Naive B cell (primary cell): ENCODE results near the gene SERPINA1. TPM values are rescaled to one million over a fixed set of nuclear protein-coding genes. Genes with fewer than 3 reads are reported as not detected.
"Not testable (repeated sequence)": the region's sequence is repeated elsewhere in the genome, so short reads cannot be mapped to it uniquely, and the experiment has no call there.

Experiments used
- ATAC-seq, 2 donors: fragments of 150-1000 bp; cut with Tn5 transposase; 2 replicates each; pipeline ENCODE4 v1.10.0; 2021; ENCODE audit warnings: low read depth in 2 of 2, mild to moderate bottlenecking in 2 of 2, moderate library complexity in 2 of 2
- DNase-seq: peaks from one replicate; pipeline ENCODE4 v3.0.0; 2022
- H3K27ac Mint-ChIP-seq, 6 donors: one replicate each; pipeline ENCODE4 v1.8.0; 2020 to 2022; ENCODE audit warnings: mild to moderate bottlenecking in 6 of 6, mixed read lengths in 6 of 6, moderate library complexity in 5 of 6, inconsistent platforms in 2 of 6
- H3K27me3 Mint-ChIP-seq, 3 donors: one replicate each; pipeline ENCODE4 v1.8.0; 2021 to 2022; ENCODE audit warnings: mixed read lengths in 3 of 3, mild to moderate bottlenecking in 1 of 3
- H3K36me3 Mint-ChIP-seq, 2 donors: one replicate each; pipeline ENCODE4 v1.8.0; 2020 to 2022; ENCODE audit warnings: mixed read lengths in 2 of 2, inconsistent platforms in 1 of 2, mild to moderate bottlenecking in 1 of 2
- H3K4me1 Mint-ChIP-seq, 3 donors: one replicate each; pipeline ENCODE4 v1.8.0; 2020 to 2022; ENCODE audit warnings: mixed read lengths in 3 of 3, inconsistent platforms in 1 of 3, mild to moderate bottlenecking in 1 of 3, moderate library complexity in 1 of 3
- H3K4me3 Mint-ChIP-seq, 8 donors: one replicate each; pipeline ENCODE4 v1.8.0; 2020 to 2022; ENCODE audit warnings: mild to moderate bottlenecking in 8 of 8, mixed read lengths in 8 of 8, moderate library complexity in 8 of 8, inconsistent platforms in 2 of 8
- H3K9me3 Mint-ChIP-seq, 7 donors: one replicate each; pipeline ENCODE4 v1.8.0; 2020 to 2022; ENCODE audit warnings: mixed read lengths in 7 of 7, mild to moderate bottlenecking in 5 of 7, inconsistent platforms in 2 of 7, moderate library complexity in 1 of 7
- polyA plus RNA-seq, 6 donors: library from polyadenylated mRNA; unstranded; fragments of 300-500 nt; fragmentation: Illumina TruSeq; gene quantifications; one replicate each; pipeline ENCODE4 v1.2.3, GENCODE V29; 2021; ENCODE audit warnings: low read depth in 6 of 6

The SERPINA1 gene
- polyA plus RNA-seq, 6 donors from 2014 or later = 0.20 to 9.5 (median 2.1) TPM

DNA sequence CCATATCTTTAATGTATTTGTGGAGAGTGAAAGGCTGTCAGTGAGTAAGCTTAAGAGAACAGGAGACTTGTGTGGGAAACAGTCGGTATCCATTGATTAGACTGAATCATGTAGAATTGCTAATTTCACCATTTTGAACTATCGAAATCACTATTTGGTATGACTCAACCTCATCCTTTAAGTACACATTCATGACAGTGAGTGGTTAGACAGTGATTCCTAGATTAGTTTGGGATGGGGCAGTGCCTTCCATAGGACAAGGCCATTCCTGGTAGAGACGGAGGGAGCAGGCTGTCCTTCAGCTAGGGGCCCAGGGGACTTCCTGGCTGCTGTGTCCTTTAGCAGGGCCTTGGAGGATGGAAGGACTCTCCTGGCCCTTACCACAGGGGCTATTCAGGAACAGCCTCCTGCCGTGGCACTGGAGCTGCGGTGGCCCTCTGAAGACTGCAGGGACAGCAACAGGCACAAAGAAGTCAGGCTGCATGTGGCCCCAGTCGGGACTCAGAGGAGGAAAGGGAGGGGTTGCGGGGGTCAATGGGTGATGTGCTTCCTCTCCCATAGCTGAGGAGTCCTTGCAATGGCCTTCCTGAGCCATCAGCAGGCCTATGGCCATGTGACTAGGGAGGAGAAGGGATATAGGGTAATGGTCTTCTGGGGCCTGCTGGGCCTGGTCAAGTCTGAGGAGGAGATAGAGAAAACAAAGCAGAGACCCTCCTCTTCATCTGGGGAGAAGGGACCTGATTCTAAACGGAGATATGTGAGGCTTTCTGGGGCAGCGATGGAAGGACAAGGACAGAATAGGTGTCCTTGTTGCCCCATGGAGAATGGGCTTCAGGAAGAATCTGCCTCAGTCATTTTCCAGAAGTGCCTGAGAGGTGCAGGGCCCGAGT lies 11.2 kb downstream of the SERPINA1 start:
- H3K9me3 Mint-ChIP-seq = peaks cover 0 to 1% (median 0%) of the 10 kb centered on the region in 7 donors
- no peaks in the 10 kb centered on the region for H3K4me1 Mint-ChIP-seq
- DNase-seq = no peak
- H3K27ac Mint-ChIP-seq = no peak overlapping the region
- peaks cover 0 to 19% (median 6%) of the 10 kb centered on the region in 3 donors for H3K27me3 Mint-ChIP-seq
- H3K36me3 Mint-ChIP-seq = no peaks in the 10 kb centered on the region
- no peak for ATAC-seq
- no peak overlapping the region for H3K4me3 Mint-ChIP-seq

DNA sequence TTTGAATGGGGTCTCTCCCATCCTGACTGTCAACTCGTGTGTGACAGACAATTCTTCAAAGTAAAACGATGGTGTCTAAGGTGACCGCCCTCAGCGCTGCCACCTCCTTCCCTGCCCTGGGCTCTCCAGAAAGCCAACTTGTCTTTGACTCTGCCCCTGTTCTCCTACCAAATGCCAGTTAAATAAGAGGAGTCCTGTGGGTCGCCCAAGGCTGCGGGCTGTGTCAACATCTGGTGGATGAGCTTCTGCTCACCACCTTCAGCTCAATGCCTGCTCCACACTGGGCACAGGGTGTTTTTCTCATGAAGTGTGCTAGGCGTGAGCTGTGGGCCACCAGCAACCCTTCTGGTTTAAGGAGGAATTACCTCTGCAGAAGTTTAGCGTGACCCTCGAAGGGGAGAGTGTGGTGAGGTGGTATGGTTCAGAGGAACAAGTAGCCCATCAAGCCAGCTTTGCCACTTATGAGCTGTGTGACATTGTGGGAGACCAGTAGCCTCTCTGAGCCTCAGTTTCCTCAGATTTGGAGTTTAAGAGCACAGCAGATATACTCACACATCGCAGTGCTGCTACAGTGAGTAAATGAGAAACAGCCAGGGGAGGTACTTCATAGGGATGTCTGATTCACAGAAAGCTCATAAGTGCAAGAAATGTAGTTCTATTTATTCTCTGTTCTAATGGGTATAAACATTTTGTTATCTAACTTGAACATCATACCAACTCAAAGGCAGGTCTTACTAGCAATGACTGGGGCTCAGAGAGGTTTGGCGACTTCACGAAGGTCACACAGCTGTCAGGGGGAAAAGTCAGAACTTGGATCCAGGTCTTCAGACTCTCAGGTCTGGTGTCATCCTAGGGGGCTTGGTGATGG lies 12.1 kb downstream of the SERPINA1 start:
- peaks cover 0 to 1% (median 0%) of the 10 kb centered on the region in 7 donors for H3K9me3 Mint-ChIP-seq
- H3K36me3 Mint-ChIP-seq = no peaks in the 10 kb centered on the region
- H3K4me1 Mint-ChIP-seq = no peaks in the 10 kb centered on the region
- ATAC-seq (no peak), DNase-seq (no peak)
- peaks cover 0 to 23% (median 6%) of the 10 kb centered on the region in 3 donors for H3K27me3 Mint-ChIP-seq
- H3K4me3 Mint-ChIP-seq = no peak overlapping the region
- peak overlapping the region in 1 of 6 donors; percentile 79 for H3K27ac Mint-ChIP-seq

DNA sequence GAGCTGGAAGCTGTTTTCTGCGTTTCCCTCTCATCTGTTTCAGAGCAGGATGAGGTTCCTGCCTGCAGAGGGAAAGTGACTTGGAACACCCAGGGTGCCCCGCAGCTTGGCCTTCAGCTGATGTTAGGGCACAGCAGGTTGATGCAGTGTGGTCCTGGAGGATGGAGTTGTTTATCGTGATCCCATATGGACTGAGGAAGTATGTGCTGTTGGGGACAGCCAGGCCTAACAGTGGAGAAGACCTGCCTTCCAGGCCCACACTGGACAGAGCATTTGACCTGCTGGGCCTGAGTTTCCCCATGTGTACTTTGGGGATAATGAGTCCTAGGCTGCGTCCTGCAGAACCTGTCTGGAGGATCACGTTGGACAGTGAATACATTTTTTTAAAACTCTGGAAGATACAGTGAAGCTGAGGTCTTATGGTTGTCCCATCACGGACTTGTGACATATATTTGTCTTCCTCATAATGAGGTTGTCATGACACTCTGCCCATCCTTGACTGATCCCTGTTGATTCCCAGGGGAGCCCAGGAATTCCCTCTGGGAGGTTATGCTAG lies 12.8 kb downstream of the SERPINA1 start:
- DNase-seq (no peak), ATAC-seq (no peak)
- Mint-ChIP-seq H3K9me3 (peaks cover 0 to 1% (median 0%) of the 10 kb centered on the region in 7 donors), H3K36me3 (no peaks in the 10 kb centered on the region), H3K27me3 (peaks cover 3 to 25% (median 6%) of the 10 kb centered on the region in 3 donors), H3K27ac (no peak overlapping the region), H3K4me3 (no peak overlapping the region), H3K4me1 (no peaks in the 10 kb centered on the region)

DNA sequence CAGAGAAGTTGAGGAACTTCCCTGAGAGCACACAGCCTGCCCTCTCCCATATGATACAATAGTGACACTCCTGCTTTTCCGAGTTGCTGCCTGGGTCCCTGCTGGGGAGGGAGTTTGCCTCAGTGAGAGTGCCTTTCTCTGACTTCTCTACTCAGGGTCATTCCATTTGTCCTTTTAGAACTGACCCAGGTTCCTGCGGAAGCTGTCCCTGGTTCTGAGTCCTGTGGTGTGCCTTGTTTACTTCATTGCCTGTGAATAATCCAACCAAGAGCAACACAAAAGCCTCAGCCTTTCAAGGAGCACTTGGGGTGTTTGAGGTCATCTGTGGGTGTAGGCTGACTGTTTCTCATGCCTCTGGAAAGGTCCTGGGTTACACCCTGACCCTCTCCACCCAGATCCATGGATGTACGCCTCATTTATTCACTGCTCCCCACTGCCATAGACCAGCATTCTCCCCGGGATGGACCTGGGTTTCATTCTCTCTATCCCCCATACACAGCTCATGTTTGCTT lies 13.6 kb downstream of the SERPINA1 start:
- DNase-seq = no peak
- no peaks in the 10 kb centered on the region for H3K4me1 Mint-ChIP-seq
- peaks cover 5 to 28% (median 6%) of the 10 kb centered on the region in 3 donors for H3K27me3 Mint-ChIP-seq
- ATAC-seq = no peak
- H3K27ac Mint-ChIP-seq = no peak overlapping the region
- H3K4me3 Mint-ChIP-seq = no peak overlapping the region
- no peaks in the 10 kb centered on the region for H3K36me3 Mint-ChIP-seq
- H3K9me3 Mint-ChIP-seq = peaks cover 0 to 1% (median 0%) of the 10 kb centered on the region in 7 donors

DNA sequence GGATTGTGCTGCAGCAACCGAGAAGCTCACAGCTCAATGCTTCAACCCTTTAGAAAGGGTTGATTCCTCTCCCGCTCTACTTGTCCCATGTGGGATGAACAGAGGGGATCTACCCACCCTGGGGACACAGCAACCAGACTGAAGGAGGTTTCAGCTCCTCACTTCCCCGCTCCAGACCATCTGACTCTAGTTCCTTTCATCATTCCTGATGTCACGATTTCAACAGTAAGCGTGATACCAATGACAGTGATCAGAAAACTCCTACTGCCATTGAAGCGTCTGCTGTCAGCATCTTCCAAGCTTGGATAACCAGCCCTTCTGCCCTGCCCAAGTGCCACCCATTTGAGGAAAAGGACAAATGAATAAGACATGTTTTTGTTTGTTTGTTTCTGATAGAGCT lies 14.3 kb downstream of the SERPINA1 start:
- DNase-seq = no peak
- H3K27me3 Mint-ChIP-seq = peaks cover 5 to 28% (median 6%) of the 10 kb centered on the region in 3 donors

DNA sequence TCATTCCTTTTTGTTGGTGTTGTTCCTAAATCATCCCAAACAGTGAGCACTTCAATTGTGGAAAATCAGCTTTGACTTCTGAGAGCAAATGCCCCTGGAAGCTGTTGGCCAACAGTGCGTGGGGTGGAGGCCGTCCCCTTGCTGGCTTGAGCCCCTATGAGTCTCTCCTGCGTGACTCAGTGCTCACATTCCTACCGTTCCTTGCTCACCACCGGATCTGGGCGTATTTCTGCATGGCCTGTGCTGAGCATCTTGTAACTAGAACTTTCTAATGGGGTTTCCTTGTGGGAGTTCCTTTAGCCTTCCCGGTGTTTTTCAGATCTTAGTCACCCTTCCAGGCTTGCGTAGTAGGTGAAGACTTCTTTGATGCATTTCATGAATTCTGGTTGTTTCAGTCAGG lies 14.7 kb downstream of the SERPINA1 start:
- Mint-ChIP-seq H3K9me3 (no peaks in the 10 kb centered on the region), H3K36me3 (no peaks in the 10 kb centered on the region), H3K27ac (no peak overlapping the region), H3K4me1 (no peaks in the 10 kb centered on the region), H3K4me3 (no peak overlapping the region), H3K27me3 (peaks cover 5 to 28% (median 6%) of the 10 kb centered on the region in 3 donors)
- ATAC-seq = no peak
- DNase-seq = no peak

More for the DNA sequence above, 14.3 kb downstream of the SERPINA1 start:
- Mint-ChIP-seq H3K9me3 (no peaks in the 10 kb centered on the region), H3K4me1 (no peaks in the 10 kb centered on the region), H3K27ac (no peak overlapping the region), H3K36me3 (no peaks in the 10 kb centered on the region), H3K4me3 (no peak overlapping the region)
- ATAC-seq = no peak

DNA sequence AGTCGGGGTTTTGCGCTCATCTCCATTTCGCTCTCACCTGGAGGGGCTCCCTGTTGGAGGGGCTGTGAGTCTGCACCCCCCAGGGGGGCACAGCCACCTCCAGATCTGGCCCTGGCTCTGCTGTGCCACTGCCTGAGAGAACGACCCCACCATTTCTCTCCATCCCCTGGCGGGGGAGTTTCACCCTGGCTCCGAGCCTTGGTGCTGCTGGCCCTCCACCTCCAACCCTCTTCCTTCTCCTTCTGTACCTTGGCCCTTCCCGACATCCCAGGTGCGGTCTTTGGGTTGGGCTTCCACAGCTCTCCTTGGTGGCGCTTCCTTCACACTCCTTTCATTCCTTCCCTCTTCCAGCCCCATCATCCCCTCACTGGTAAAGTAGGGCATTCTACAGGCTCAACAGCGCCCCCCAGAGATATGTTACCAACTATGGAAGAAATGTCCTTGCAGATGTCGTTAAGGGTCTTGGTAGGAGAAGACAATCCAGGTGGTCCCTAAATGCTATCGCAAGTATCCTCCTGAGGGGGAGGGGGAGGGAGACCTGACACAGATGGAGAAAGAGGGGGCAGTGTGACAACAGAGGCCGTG lies 16.3 kb downstream of the SERPINA1 start:
- no peak overlapping the region for H3K4me3 Mint-ChIP-seq
- peaks cover under 1 to 23% (median 5%) of the 10 kb centered on the region in 3 donors for H3K27me3 Mint-ChIP-seq
- H3K27ac Mint-ChIP-seq = no peak overlapping the region
- no peaks in the 10 kb centered on the region for H3K36me3 Mint-ChIP-seq
- DNase-seq = no peak
- H3K9me3 Mint-ChIP-seq = no peaks in the 10 kb centered on the region
- no peaks in the 10 kb centered on the region for H3K4me1 Mint-ChIP-seq
- no peak for ATAC-seq

DNA sequence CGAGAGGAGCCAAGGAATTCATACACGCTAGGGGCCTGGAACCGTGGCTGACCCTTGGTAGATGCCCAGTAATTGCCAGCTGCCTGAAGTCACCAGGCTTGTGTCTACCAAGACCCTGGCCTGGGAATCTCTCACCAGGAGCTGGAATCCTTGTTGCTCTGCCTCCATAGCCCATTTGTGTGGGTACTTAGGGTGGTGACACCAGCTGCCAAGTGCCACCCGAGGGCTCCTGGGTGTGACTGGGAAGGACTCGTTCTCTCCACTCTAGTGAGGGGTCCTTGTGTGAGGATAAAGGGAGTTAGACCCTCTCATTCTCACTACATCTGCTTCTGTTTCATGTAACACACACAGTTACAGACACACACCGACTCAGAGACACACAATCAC lies 17.9 kb downstream of the SERPINA1 start:
- Mint-ChIP-seq H3K27ac (no peak overlapping the region), H3K4me1 (no peaks in the 10 kb centered on the region), H3K27me3 (peaks cover 0 to 13% (median 5%) of the 10 kb centered on the region in 3 donors), H3K4me3 (no peak overlapping the region), H3K9me3 (no peaks in the 10 kb centered on the region), H3K36me3 (no peaks in the 10 kb centered on the region)
- ATAC-seq = no peak
- no peak for DNase-seq

DNA sequence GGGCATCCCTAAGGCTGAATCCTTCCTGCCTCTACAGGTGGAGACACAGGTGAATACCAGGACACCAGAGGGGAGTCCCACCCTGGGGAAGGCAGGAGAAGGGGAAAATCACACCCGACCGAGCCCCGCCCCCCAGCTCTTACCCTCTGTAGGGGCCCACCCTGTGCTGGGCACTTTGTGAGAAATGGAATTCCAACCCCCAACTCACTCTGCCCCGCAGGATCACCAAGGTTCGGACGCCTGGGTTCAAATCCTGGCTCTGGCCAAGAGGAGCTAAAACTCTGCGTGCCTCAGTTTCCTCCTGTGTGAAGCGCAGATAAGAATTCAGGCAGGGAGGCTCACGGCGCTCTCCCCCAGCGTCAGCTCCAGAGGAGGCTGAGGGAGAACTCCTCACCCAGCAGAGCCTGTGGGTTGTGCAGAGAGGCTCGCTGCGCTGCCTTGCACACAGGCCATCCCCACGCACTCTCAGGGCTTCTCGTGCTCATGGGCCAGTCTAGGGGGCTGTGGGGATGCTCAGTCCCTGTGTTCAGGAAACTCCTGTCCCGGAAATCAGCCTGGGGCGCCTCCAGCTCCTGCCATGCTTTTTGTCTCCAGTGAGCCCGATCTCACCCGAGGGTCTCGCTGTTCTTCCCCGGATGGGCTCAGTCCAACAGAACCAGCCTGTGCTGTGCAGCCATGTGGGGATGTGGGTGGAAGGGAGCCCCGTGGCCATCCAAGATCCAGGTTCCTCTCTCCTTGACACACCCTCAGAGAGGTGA lies 18.5 kb downstream of the SERPINA1 start:
- not testable (repeated sequence) for ATAC-seq, H3K4me3 Mint-ChIP-seq, H3K4me1 Mint-ChIP-seq, H3K9me3 Mint-ChIP-seq, DNase-seq, H3K27ac Mint-ChIP-seq, H3K36me3 Mint-ChIP-seq
- H3K27me3 Mint-ChIP-seq = peaks cover 0 to 13% (median 5%) of the 10 kb centered on the region in 3 donors

DNA sequence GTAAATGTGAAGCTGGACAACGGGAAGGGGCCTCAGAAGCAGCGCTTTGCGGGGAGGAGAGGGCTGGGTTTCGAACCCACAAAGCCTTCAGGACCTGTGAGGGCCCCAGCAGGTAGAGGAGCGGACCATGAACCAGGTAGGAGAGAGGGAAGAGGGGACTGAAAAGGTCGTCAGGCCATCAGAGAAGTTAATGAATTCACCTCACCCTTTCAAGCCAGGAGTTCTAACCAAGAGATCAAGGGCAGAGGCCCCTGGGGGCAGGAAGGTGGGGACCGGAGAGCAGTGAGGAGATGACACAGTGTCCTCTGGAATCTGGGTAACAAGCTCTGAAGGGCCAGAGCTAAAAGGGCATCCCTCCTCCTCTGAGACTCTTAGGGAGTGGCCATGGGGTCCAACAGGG lies 19.4 kb downstream of the SERPINA1 start:
- H3K27me3 Mint-ChIP-seq = peaks cover 0 to 13% (median 5%) of the 10 kb centered on the region in 3 donors
- H3K9me3 Mint-ChIP-seq = no peaks in the 10 kb centered on the region
- H3K4me1 Mint-ChIP-seq = no peaks in the 10 kb centered on the region
- no peaks in the 10 kb centered on the region for H3K36me3 Mint-ChIP-seq
- DNase-seq (no peak), ATAC-seq (no peak)
- no peak overlapping the region for H3K4me3 Mint-ChIP-seq
- no peak overlapping the region for H3K27ac Mint-ChIP-seq

DNA sequence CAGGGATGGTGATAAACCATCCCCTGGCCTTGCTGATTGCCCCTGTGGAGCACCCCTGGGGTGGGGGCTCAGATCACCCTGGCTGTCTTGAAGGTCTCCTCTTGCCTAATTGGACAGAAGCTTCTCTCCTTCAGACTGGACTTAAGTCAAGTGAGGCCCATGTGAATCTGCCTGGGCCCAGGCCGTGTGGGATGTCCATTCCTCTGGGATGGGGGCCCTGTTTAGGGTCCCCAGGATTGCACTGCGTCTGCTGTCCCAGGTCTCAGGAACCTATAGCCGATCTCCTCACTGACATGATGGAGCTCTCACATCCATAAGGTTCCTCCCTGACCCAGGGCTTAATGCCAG lies 20.2 kb downstream of the SERPINA1 start:
- H3K36me3 Mint-ChIP-seq = no peaks in the 10 kb centered on the region
- no peaks in the 10 kb centered on the region for H3K9me3 Mint-ChIP-seq
- no peak overlapping the region for H3K4me3 Mint-ChIP-seq
- no peak overlapping the region for H3K27ac Mint-ChIP-seq
- peaks cover 0 to 13% (median 5%) of the 10 kb centered on the region in 3 donors for H3K27me3 Mint-ChIP-seq
- DNase-seq (no peak), ATAC-seq (no peak)
- H3K4me1 Mint-ChIP-seq = no peaks in the 10 kb centered on the region

DNA sequence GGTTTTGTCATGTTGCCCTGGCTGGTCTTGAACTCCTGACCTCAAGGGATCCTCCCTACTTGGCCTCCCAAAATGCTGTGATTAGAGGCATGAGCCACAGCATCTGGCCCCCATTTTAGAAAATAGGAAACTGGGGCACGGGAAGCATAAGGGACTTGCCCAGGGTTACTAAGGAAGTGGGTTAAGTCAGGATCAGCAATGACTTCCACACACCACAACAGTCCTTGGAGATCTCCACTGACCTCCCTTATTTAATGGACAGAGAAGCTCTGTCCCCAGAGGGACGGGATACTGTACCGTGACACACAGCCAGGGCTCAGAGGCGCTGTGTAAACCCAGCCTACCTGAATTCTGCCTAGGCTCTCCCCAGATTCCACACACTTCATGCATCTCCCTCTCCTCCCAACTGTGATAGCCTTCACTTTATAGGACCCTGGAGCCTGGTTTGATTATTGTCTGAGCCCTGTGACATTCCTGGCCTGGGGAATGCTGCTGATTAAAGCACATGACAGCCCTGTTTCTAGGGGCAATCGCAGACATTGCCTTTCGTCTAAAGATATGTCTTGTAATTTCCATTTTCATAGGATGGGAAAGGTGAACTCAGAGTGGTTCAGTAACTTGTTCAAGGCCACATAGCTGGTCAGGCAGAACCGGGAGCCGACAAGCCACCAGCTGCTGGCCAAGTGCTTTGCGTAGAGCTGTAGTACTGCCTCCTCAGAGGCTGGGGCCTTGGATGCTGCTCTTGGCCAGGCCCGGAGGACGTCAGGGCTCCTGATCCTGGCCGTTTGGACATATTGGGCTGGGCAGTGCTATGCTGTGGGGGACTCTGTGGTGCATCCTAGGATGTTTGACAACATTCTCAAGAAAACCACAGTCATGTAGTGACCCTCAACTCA lies 20.8 kb downstream of the SERPINA1 start:
- Mint-ChIP-seq H3K9me3 (peaks cover 0 to 4% (median 0%) of the 10 kb centered on the region in 7 donors), H3K36me3 (no peaks in the 10 kb centered on the region), H3K27me3 (peaks cover 5 to 19% (median 7%) of the 10 kb centered on the region in 3 donors), H3K4me1 (no peaks in the 10 kb centered on the region), H3K4me3 (no peak overlapping the region), H3K27ac (no peak overlapping the region)
- ATAC-seq (no peak), DNase-seq (no peak)
